Endodermal cell (in vitro differentiated cells): ENCODE data around the gene NAIF1. TPM values are rescaled to one million over a fixed set of nuclear protein-coding genes. Genes with fewer than 3 reads are reported as not detected.

Experiments
- DNase-seq: peaks from one replicate; pipeline ENCODE4 v3.0.0-alpha.2; 2017
- H3K27ac ChIP-seq: 2 replicates; pipeline ENCODE4 v1.5.1; 2013; ENCODE audit warnings: mild to moderate bottlenecking, low read depth, low read length, moderate library complexity
- H3K27me3 ChIP-seq: 2 replicates; pipeline ENCODE4 v1.6.1; 2013; ENCODE audit warnings: mild to moderate bottlenecking, low read length, moderate library complexity; ENCODE audit not compliant: insufficient read depth, control insufficient read depth, poor library complexity, severe bottlenecking
- H3K36me3 ChIP-seq: 2 replicates; pipeline ENCODE4 v1.7.0; 2013; ENCODE audit warnings: mild to moderate bottlenecking, low read length, moderate library complexity; ENCODE audit not compliant: control insufficient read depth, insufficient read depth
- H3K4me1 ChIP-seq: one replicate; pipeline ENCODE4 v1.7.0; 2013; ENCODE audit warnings: low read length; ENCODE audit not compliant: control insufficient read depth, insufficient read depth
- H3K4me3 ChIP-seq: 2 replicates; pipeline ENCODE4 v1.5.1; 2013; ENCODE audit warnings: mild to moderate bottlenecking, low read length, moderate library complexity
- H3K9ac ChIP-seq: 2 replicates; pipeline ENCODE4 v1.6.1; 2013; ENCODE audit warnings: mild to moderate bottlenecking, low read length, moderate library complexity; ENCODE audit not compliant: poor library complexity, severe bottlenecking; ENCODE audit errors: extremely low read depth
- H3K9me3 ChIP-seq: 2 replicates; pipeline ENCODE4 v1.6.1; 2013; ENCODE audit warnings: mild to moderate bottlenecking, low read length, moderate library complexity; ENCODE audit not compliant: control insufficient read depth
- H3K27ac Mint-ChIP-seq: 2 replicates; pipeline ENCODE4 v1.8.0; 2020; ENCODE audit warnings: mixed read lengths
- H3K27me3 Mint-ChIP-seq: 2 replicates; pipeline ENCODE4 v1.8.0; 2021; ENCODE audit warnings: mild to moderate bottlenecking, mixed read lengths; ENCODE audit not compliant: insufficient read depth
- H3K36me3 Mint-ChIP-seq: 2 replicates; pipeline ENCODE4 v1.8.0; 2020; ENCODE audit warnings: low read depth, mixed read lengths
- H3K4me1 Mint-ChIP-seq: 2 replicates; pipeline ENCODE4 v1.8.0; 2020; ENCODE audit warnings: mixed read lengths
- H3K4me3 Mint-ChIP-seq: 2 replicates; pipeline ENCODE4 v1.8.0; 2020; ENCODE audit warnings: mild to moderate bottlenecking, moderate library complexity, mixed read lengths
- H3K9me3 Mint-ChIP-seq: 2 replicates; pipeline ENCODE4 v1.8.0; 2020; ENCODE audit warnings: mild to moderate bottlenecking, mixed read lengths
- CTCF ChIP-seq: fragments of 200-600 bp; sonication (generic); conservative IDR thresholded peaks from 2 replicates; pipeline ENCODE4 v1.5.0; 2021; ENCODE audit warnings: antibody characterized with exemption, mild to moderate bottlenecking
- WGBS, 2 experiments: methylation state at CpG; one replicate each; pipeline versions ENCODE4 v1.1.5 to v1.1.7; 2013; ENCODE audit warnings: missing lambda C conversion rate in 2 of 2, mixed read lengths in 1 of 2; ENCODE audit not compliant: insufficient coverage in 1 of 2, insufficient read length in 1 of 2; 5-methylcytosine and 5-hydroxymethylcytosine counted together
- total RNA-seq, 2 donors: library from RNA; stranded (reverse); fragmentation: NEBNext Ultra II Directional in 1 of 2; extraction: Animal tissue kit (Norgen Biotek cat#: 25700) in 1 of 2; gene quantifications; 2 replicates in 1 of 2; 3 replicates in 1 of 2; pipeline ENCODE4 v1.2.1, GENCODE V29; 2021

NAIF1 gene
- total RNA-seq, 2 donors from 2014 or later: 6.2 to 6.6 TPM

DNA sequence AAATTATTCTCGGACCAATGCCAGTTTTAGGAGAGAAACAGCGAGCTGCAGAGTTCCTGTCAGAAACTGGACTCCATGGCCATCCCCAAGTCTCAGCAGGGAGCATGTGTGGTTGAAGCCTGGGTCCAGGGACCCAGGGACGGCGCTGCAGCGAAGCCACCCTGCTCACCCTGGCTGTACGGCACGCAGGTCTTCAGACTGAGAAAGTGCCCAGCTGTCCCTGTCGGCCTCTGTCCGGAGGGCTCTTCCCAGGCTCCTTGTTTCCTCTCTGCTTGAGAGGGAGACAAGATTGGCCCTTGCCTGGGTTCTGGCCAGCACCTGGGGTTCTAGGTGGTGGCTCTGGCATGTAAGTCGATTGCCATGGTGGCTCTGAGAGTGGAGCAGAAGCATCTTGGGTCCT, 33.5 kb upstream of the NAIF1 start:
- no peak overlapping the region for H3K4me3 ChIP-seq
- peaks cover 19% of the 10 kb centered on the region for H3K4me1 Mint-ChIP-seq

DNA sequence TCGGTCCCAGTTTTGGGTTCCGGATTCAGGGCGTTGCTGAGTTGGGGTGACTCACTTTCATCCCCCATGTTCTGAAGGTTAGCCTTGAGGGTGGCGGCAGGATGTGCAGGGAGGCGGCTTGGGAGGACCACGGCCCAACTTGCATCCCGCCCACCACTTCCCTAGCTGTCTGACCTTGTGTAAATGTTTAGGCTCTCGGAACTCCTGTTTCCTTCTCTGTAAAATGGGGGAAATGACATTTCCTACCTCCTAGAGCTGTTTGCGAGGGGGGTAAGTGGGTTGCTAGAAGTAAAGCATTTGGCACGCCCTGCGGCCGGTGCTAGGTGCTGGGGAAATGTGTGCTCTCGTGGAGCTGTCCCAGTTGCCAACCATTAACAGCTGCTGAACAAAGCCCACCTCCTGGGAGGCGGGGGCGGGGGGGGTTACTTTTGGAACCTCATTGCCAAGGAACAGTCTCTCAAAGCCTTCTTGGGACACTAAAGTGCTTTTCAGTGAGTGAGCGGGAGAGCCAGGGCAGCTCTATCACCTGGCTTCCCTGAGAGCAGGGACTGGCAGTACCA, 32.9 kb upstream of the NAIF1 start:
- Mint-ChIP-seq H3K27ac (peak overlapping the region; percentile 100), H3K36me3 (peaks cover 31% of the 10 kb centered on the region), H3K9me3 (no peaks in the 10 kb centered on the region), H3K4me1 (peaks cover 19% of the 10 kb centered on the region), H3K4me3 (peak overlapping the region; percentile 68), H3K27me3 (no peaks in the 10 kb centered on the region)
- WGBS, 2 experiments: 92 to 93% methylated on average over 12 to 16 of the region's 16 CpGs
- Histone ChIP-seq H3K4me1 (peaks cover 26% of the 10 kb centered on the region), H3K4me3 (no peak overlapping the region), H3K36me3 (peaks cover 39% of the 10 kb centered on the region), H3K9me3 (no peaks in the 10 kb centered on the region), H3K27me3 (no peaks in the 10 kb centered on the region), H3K9ac (no peak overlapping the region), H3K27ac (no peak overlapping the region)
- no peak for TF ChIP-seq CTCF
- no peak for DNase-seq

More for the DNA sequence above, 33.5 kb upstream of the NAIF1 start:
- Histone ChIP-seq H3K36me3 (peaks cover 43% of the 10 kb centered on the region), H3K9ac (no peak overlapping the region), H3K27me3 (no peaks in the 10 kb centered on the region), H3K27ac (no peak overlapping the region), H3K4me1 (peaks cover 26% of the 10 kb centered on the region), H3K9me3 (no peaks in the 10 kb centered on the region)
- Mint-ChIP-seq H3K36me3 (peaks cover 31% of the 10 kb centered on the region), H3K4me3 (no peak overlapping the region), H3K27ac (peak overlapping the region; percentile 31), H3K27me3 (no peaks in the 10 kb centered on the region), H3K9me3 (no peaks in the 10 kb centered on the region)
- no peak for TF ChIP-seq CTCF
- DNase-seq: no peak
- WGBS, 2 experiments: 95% methylated on average over 10 of the region's 10 CpGs

- Histone ChIP-seq H3K36me3 (peaks cover 38% of the 10 kb centered on the region), H3K9me3 (no peaks in the 10 kb centered on the region), H3K4me3 (peak overlapping the region; percentile 81), H3K4me1 (peaks cover 26% of the 10 kb centered on the region), H3K9ac (peak overlapping the region; percentile 89), H3K27ac (peak overlapping the region; percentile 99), H3K27me3 (no peaks in the 10 kb centered on the region)
- H3K4me3 Mint-ChIP-seq: peak overlapping the region; percentile 68
- DNase-seq: no peak
- no peak for TF ChIP-seq CTCF
- H3K9me3 Mint-ChIP-seq: no peaks in the 10 kb centered on the region
- no peaks in the 10 kb centered on the region for H3K27me3 Mint-ChIP-seq
- peak overlapping the region; percentile 100 for H3K27ac Mint-ChIP-seq
- H3K4me1 Mint-ChIP-seq: peaks cover 19% of the 10 kb centered on the region
- H3K36me3 Mint-ChIP-seq: peaks cover 32% of the 10 kb centered on the region
- 79 to 81% methylated on average over 15 to 16 of the region's 16 CpGs for WGBS, 2 experiments
Measured at GRCh38 chr9:128099231-128099931, 32.3 kb upstream of the NAIF1 start.
